ENCODE measurements around the gene TTI1.
A peak's percentile ranks its signal among the peaks of the same experiment; 100 is the strongest.

Gene TTI1

DNA sequence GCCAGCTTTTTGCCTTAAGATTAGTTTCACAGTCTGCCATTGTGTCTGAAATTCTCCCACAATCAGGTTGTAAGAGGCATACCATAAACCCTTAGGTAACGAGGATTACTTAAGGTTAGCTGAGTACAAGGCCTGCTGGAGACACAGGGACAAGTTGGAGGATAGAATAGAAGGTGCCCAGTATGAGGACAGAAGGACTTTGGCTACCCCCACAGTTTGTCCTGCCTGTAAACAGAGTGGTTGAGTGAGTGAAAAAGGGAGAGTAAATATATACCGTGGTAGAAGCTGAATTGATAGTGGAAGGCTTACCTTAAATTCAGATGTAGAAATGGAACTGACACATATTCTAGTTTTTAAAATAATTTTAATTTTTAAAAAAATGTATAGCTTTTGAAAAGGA, 19.6 kb upstream of the TTI1 start:
- DNase-seq (ENCODE audit: insufficient read length) (no peak), FAIRE-seq (no peak)
- TF ChIP-seq POLR2A (IDR thresholded peaks at IDR 0.05; ENCODE audit: low read depth, low read length), result no peak
- TF ChIP-seq TAF1 (IDR thresholded peaks at IDR 0.05; ENCODE audit: borderline replicate concordance, low read depth, low read length), result no peak
- TF ChIP-seq POLR2AphosphoS5 (IDR thresholded peaks at IDR 0.05; ENCODE audit: low read depth, low read length), result no peak

DNA sequence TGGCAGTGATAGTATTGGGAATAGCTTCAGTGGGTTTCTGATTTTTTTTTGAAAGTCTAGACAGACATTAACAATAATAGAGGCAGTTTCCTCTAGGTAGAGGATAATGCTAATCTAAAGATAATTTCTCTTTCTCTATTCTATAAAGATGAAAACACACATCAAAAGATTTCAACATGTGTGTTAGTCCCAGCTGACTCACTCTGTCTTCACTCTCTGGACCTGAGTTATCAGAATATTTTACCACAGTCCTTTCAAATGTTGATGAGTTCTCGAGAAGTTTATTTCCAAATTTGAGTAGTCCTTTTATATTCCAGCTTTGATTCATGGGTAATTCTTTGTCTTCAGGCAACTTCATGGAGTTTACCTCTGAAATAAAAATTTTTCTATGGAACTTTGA, 17.4 kb upstream of the TTI1 start:
- FAIRE-seq, result no peak
- no peak for DNase-seq (ENCODE audit: insufficient read length)
- TF ChIP-seq POLR2AphosphoS5 (IDR thresholded peaks at IDR 0.05; ENCODE audit: low read depth, low read length) (no peak), TAF1 (IDR thresholded peaks at IDR 0.05; ENCODE audit: borderline replicate concordance, low read depth, low read length) (no peak), POLR2A (IDR thresholded peaks at IDR 0.05; ENCODE audit: low read depth, low read length) (no peak)

DNA sequence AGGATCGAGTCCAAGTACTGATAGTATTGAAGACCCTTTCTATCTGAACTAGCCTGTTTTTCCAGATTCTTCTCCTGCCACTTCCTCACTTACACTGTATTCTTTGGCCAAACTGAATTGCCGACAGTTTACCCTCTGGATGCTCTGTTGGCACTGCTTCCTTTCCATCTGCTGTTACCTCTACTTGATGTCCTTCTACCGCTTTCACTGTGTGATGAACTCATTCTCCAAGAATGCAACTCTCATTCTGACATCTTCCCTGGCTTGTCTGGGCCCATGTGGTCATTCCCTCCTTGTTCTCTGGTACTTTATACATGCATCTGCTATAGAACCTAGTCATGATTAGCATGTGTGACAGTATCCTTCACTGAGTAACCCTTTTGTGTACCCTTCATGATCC, 16.5 kb upstream of the TTI1 start:
- TF ChIP-seq POLR2AphosphoS5 (IDR thresholded peaks at IDR 0.05; ENCODE audit: low read depth, low read length) (no peak), POLR2A (IDR thresholded peaks at IDR 0.05; ENCODE audit: low read depth, low read length) (no peak)
- FAIRE-seq, result no peak
- DNase-seq (ENCODE audit: insufficient read length), result no peak

DNA sequence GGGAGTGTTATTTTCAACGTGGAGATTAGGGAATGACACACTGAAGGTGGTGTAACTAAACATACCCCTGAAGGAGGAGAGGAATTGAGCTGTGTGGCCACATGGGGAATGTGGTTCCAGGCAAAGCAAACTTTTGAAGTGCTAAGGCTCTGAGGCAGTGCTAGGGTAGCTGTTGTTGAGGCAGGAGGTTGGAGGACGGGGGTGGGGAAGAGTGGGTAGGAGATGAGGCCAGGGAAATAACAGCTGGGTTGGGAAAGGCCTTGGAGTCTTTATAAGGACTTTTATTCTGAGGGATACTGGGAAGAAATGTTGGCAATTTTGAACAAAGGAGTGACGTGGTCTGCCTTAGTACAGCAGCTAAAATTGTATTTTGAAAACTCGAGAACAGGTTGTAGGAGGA, 13.3 kb upstream of the TTI1 start:
- no peak for DNase-seq (ENCODE audit: insufficient read length)
- FAIRE-seq, result no peak
- TF ChIP-seq TAF1 (IDR thresholded peaks at IDR 0.05; ENCODE audit: borderline replicate concordance, low read depth, low read length) (no peak), POLR2AphosphoS5 (IDR thresholded peaks at IDR 0.05; ENCODE audit: low read depth, low read length) (no peak), POLR2A (IDR thresholded peaks at IDR 0.05; ENCODE audit: low read depth, low read length) (no peak)

DNA sequence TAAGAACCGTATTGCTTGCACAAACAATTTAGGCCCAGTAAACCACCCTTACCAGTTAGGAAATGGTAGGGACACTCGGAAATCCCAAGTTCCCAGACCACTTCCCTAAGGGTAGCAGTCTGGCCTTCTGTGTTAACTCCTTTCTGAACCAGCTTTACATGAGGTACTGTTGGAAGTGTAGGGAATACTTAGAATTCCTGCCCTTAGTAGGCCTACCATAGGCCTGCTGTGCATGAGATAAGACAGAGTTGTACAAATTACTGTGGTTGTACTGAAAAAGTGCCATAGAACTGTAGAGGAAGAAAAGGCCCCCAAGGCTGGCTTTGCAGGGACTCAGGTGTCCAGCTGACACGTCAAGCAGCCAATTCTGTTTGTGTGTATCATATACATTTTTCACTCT, 11.4 kb upstream of the TTI1 start:
- TF ChIP-seq POLR2A (IDR thresholded peaks at IDR 0.05; ENCODE audit: low read depth, low read length) (no peak), POLR2AphosphoS5 (IDR thresholded peaks at IDR 0.05; ENCODE audit: low read depth, low read length) (no peak), TAF1 (IDR thresholded peaks at IDR 0.05; ENCODE audit: borderline replicate concordance, low read depth, low read length) (no peak)
- FAIRE-seq (no peak), DNase-seq (ENCODE audit: insufficient read length) (no peak)

DNA sequence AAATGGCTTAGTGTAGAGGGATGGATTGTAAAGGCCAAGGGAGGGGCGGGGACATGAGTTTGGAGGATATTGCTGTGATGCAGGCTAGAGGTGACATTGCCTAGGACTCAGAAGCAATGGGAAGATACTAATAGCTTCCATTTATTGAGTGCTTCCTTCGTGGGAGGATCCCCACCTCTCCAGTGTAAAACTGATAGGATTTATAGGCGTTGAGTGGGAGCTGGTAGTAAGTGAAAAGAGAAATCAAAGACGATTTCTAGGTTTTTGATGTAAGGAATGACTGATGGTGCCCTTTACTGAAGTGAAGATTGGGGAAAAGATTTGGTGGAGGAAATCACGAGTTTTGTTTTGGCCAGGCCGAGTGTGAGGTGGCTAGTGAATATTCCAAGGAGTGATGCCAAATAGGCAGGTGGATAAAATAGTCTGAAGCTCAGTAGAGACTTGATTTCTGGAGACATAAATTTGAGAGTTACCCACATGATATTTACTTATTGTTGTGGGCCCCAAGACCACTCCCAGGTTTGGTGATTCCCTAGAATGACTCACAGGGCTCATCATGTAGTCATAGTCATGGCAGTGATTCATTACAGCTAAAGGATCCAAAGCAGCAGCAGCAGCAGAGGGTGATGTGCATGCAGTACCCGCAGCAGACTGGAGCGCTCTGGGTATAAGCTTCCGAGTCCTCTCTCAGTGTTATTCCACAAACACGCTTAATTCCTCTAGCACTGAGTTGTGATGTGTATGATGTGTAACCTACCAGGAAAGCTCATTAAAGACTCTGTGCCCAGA, 10.4 kb upstream of the TTI1 start:
- no peak for DNase-seq (ENCODE audit: insufficient read length)
- TF ChIP-seq POLR2A (IDR thresholded peaks at IDR 0.05; ENCODE audit: low read depth, low read length) (no peak), POLR2AphosphoS5 (IDR thresholded peaks at IDR 0.05; ENCODE audit: low read depth, low read length) (no peak), TAF1 (IDR thresholded peaks at IDR 0.05; ENCODE audit: borderline replicate concordance, low read depth, low read length) (no peak)
- FAIRE-seq, result no peak

DNA sequence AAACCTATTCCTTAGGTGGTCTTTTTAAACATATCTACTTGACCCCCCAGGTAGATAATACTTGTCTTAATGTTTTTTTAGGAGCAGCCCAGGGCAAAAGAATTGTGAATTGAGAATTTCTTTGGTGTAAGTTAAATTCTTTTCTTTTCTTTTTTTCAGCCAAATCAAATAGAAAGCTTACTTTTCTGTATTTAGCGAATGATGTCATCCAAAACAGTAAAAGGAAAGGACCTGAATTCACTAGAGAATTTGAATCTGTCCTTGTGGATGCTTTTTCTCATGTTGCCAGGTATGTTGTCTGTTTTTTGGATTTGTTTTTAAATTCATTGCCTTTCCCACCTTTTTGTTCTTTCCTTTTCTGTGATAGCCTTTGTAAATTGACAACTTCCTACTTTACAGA, 7.0 kb upstream of the TTI1 start:
- FAIRE-seq, result no peak
- TF ChIP-seq POLR2AphosphoS5 (IDR thresholded peaks at IDR 0.05; ENCODE audit: low read depth, low read length), result no peak
- no peak for TF ChIP-seq TAF1 (IDR thresholded peaks at IDR 0.05; ENCODE audit: borderline replicate concordance, low read depth, low read length)
- no peak for TF ChIP-seq POLR2A (IDR thresholded peaks at IDR 0.05; ENCODE audit: low read depth, low read length)
- DNase-seq (ENCODE audit: insufficient read length), result no peak

DNA sequence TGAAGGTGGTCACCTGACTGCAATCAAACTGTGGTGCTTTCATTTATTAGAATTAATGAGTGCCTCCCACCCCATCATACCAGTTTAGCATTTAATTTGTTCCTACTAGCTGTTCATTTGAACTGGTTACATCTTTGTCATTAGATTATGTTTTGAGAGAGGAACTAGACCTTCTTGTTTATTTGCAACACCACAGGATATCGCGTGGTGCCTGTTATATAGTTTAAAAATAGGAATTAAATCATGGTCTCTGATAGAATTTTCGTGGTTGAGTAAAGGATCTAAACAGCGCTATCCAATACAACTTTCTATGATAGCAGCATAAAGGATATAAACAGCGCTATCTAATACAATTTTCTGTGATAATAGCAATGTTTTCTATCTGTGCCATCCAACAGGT, 3.1 kb upstream of the TTI1 start:
- DNase-seq (ENCODE audit: insufficient read length) (no peak), FAIRE-seq (no peak)
- TF ChIP-seq TAF1 (IDR thresholded peaks at IDR 0.05; ENCODE audit: borderline replicate concordance, low read depth, low read length) (no peak), POLR2AphosphoS5 (IDR thresholded peaks at IDR 0.05; ENCODE audit: low read depth, low read length) (no peak), POLR2A (IDR thresholded peaks at IDR 0.05; ENCODE audit: low read depth, low read length) (no peak)

DNA sequence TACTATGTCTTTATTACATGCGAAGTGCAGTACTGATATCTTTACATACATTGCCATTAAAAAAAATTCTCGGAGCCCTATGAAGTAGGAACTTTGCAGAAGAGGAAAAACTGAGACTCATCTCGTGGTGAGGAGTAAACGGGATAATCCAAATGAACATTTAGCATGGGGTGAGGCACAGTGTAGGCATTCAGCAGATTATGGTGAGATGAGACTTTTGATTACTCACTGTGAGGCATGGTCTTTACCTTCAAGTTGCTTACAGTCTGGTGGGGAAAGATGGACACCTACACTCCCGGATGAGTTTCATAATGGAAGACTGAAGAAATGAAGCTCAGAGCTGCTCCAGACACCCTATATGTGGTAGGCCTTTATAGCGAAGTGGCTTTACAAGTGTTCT, 1.7 kb upstream of the TTI1 start:
- TF ChIP-seq POLR2AphosphoS5 (IDR thresholded peaks at IDR 0.05; ENCODE audit: low read depth, low read length) (no peak), TAF1 (IDR thresholded peaks at IDR 0.05; ENCODE audit: borderline replicate concordance, low read depth, low read length) (no peak), POLR2A (IDR thresholded peaks at IDR 0.05; ENCODE audit: low read depth, low read length) (no peak)
- DNase-seq (ENCODE audit: insufficient read length) (no peak), FAIRE-seq (no peak)

DNA sequence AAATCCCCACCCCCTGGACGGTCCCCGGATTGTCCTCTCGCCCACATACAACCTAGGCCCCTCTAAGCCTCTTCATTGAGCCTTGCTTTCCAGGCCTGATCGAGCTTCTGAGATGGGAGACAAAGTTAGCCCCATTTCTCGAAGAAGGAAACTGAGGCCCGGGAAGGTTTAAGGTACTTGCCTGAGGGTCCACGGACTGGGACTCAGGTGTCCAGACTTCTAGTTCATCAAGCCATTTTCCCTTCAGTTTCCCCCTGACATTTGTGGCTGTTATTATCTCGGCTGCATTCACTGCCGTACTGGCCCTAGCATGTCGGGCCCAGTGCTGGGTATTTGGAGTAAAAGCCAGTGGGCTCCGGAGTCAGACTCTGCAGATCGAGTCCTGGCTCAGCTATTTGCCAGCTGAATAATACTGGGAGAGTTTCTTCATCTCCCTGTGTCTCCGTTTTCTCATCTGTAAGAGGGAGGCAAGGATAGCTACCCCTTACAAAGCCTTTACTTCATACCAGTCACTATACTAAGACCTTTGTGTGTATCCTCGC, 923 bp upstream of the TTI1 start:
- TF ChIP-seq POLR2AphosphoS5 (IDR thresholded peaks at IDR 0.05; ENCODE audit: low read depth, low read length), result no peak
- no peak for TF ChIP-seq TAF1 (IDR thresholded peaks at IDR 0.05; ENCODE audit: borderline replicate concordance, low read depth, low read length)
- no peak for TF ChIP-seq POLR2A (IDR thresholded peaks at IDR 0.05; ENCODE audit: low read depth, low read length)
- FAIRE-seq (no peak), DNase-seq (ENCODE audit: insufficient read length) (no peak)

DNA sequence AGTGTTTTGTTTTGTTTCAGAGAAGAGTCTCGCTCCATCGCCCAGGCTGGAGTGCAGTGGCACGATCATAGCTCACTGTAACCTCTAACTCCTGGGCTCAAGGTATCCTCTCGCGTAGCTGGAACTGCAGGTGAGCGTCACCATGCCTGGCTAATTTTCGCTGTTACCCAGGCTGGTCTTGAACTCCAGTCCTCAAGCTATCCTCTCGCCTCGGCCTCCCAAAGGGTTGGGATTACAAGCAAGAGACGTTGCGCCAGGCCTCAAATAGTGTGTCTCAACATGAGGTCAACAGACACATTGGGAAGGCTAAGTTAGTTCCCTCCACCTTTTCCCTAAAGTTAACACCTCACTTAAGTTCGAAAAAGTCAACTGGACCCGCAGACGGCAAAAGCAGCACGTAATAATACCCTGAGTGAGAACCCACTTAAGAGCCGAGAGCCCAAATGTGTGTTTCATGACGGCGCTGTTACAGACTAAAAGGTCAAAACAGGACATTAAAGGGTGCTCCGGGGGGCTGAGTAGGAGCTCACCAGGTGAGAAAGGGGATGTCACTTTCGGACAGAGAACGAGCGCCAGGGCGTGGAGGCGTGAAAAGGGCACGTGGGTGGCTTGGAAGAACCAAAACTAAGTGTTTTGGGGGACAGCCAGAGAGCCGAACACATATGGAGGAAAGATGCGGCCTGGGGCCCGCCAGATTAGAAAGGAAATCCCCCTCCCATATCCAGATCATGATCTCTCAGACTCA, 499 bp downstream of the TTI1 start:
- no peak for TF ChIP-seq POLR2AphosphoS5 (IDR thresholded peaks at IDR 0.05; ENCODE audit: low read depth, low read length)
- TF ChIP-seq POLR2A (IDR thresholded peaks at IDR 0.05; ENCODE audit: low read depth, low read length), result no peak
- no peak for TF ChIP-seq TAF1 (IDR thresholded peaks at IDR 0.05; ENCODE audit: borderline replicate concordance, low read depth, low read length)
- no peak for DNase-seq (ENCODE audit: insufficient read length)
- peak; percentile 36 for FAIRE-seq

DNA sequence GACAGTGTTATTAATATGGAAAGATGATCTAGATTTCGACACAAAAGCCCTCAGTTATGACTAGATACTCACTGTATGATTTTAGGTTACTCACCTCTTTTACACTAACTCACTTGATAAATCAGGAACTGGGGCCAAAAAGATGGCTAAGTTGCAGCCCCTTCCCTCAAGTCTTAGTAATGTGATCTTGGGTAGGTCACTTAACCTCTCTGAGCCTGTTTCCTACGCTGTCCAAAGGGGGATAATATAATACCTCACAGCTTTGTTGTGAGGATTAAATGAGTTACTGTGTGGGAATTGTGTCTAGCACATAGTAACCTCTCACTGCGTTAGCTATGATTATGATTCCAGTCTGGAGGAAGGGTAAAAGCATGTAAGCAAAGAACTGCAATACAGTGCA, 1.3 kb downstream of the TTI1 start:
- TF ChIP-seq POLR2AphosphoS5 (IDR thresholded peaks at IDR 0.05; ENCODE audit: low read depth, low read length) (no peak), TAF1 (IDR thresholded peaks at IDR 0.05; ENCODE audit: borderline replicate concordance, low read depth, low read length) (no peak), POLR2A (IDR thresholded peaks at IDR 0.05; ENCODE audit: low read depth, low read length) (no peak)
- FAIRE-seq, result no peak
- no peak for DNase-seq (ENCODE audit: insufficient read length)

Data from GM12892 (cell line).